Mesenchymal stem cell (in vitro differentiated cells and primary cell): ENCODE data around the gene ZNF366.

ENCODE experiments used
- DNase-seq: peaks from one replicate; pipeline ENCODE4 v3.0.0-alpha.2; 2013
- H2AFZ ChIP-seq: one replicate; pipeline ENCODE4 v1.6.1; 2013; ENCODE audit warnings: low read depth, mild to moderate bottlenecking, control low read depth, inconsistent platforms, low read length, moderate library complexity
- H2AK5ac ChIP-seq: 2 replicates; pipeline ENCODE4 v1.6.1; 2013; ENCODE audit warnings: low read length, moderate library complexity, mild to moderate bottlenecking, inconsistent platforms; ENCODE audit not compliant: severe bottlenecking
- H2BK120ac ChIP-seq: one replicate; pipeline ENCODE4 v1.6.1; 2013; ENCODE audit warnings: low read depth, mild to moderate bottlenecking, inconsistent platforms, low read length, moderate library complexity
- H2BK12ac ChIP-seq, 2 experiments: one replicate each; pipeline ENCODE4 v1.6.1; 2013; ENCODE audit warnings: inconsistent platforms in 2 of 2, low read length in 2 of 2, mild to moderate bottlenecking in 2 of 2, moderate library complexity in 2 of 2, control low read depth in 1 of 2
- H2BK15ac ChIP-seq: one replicate; pipeline ENCODE4 v1.6.1; 2013; ENCODE audit warnings: mild to moderate bottlenecking, low read depth, inconsistent platforms; ENCODE audit not compliant: poor library complexity, severe bottlenecking
- H2BK5ac ChIP-seq: 2 replicates; pipeline ENCODE4 v1.6.1; 2013; ENCODE audit warnings: low read depth, mild to moderate bottlenecking, low read length, control low read depth, inconsistent platforms; ENCODE audit not compliant: poor library complexity, severe bottlenecking
- H3K14ac ChIP-seq, 2 experiments: one replicate each; pipeline ENCODE4 v1.6.1; 2013; ENCODE audit warnings: inconsistent platforms in 2 of 2, low read length in 2 of 2, control low read depth in 1 of 2, mild to moderate bottlenecking in 1 of 2, moderate library complexity in 1 of 2
- H3K18ac ChIP-seq, 2 experiments: one replicate each; pipeline ENCODE4 v1.6.1; 2013; ENCODE audit warnings: inconsistent platforms in 2 of 2, low read length in 2 of 2, control low read depth in 1 of 2, low read depth in 1 of 2, mild to moderate bottlenecking in 1 of 2
- H3K23ac ChIP-seq, 2 experiments: one replicate each; pipeline ENCODE4 v1.6.1; 2013; ENCODE audit warnings: inconsistent platforms in 2 of 2, low read length in 2 of 2, mild to moderate bottlenecking in 2 of 2, moderate library complexity in 2 of 2, control low read depth in 1 of 2
- H3K27ac ChIP-seq: 2 replicates; pipeline ENCODE4 v1.5.1; 2013; ENCODE audit warnings: mild to moderate bottlenecking, moderate library complexity, low read length, control low read depth, inconsistent platforms; ENCODE audit not compliant: poor library complexity, severe bottlenecking
- H3K27me3 ChIP-seq, 2 experiments: 2 replicates each; pipeline versions ENCODE4 v1.6.1 to v1.7.0; 2013; ENCODE audit warnings: low read length in 2 of 2, mild to moderate bottlenecking in 2 of 2, moderate library complexity in 2 of 2, control low read depth in 1 of 2, inconsistent platforms in 1 of 2; ENCODE audit not compliant: control insufficient read depth in 1 of 2, insufficient read depth in 1 of 2
- H3K36me3 ChIP-seq, 2 experiments: 2 replicates each; pipeline versions ENCODE4 v1.6.1 to v1.7.0; 2013; ENCODE audit warnings: low read length in 2 of 2, control low read depth in 1 of 2, inconsistent platforms in 1 of 2, low read depth in 1 of 2, mild to moderate bottlenecking in 1 of 2; ENCODE audit not compliant: insufficient read depth in 2 of 2, control insufficient read depth in 1 of 2
- H3K4ac ChIP-seq, 2 experiments: one replicate each; pipeline ENCODE4 v1.6.1; 2013; ENCODE audit warnings: inconsistent platforms in 2 of 2, low read length in 2 of 2, mild to moderate bottlenecking in 2 of 2, moderate library complexity in 2 of 2, control low read depth in 1 of 2, low read depth in 1 of 2
- H3K4me1 ChIP-seq: 2 replicates; pipeline ENCODE4 v1.6.1; 2013; ENCODE audit warnings: low read depth, low read length, control low read depth; ENCODE audit not compliant: control insufficient read depth, insufficient read depth
- H3K4me2 ChIP-seq: 2 replicates; pipeline ENCODE4 v1.6.1; 2013; ENCODE audit warnings: low read length, mild to moderate bottlenecking, inconsistent platforms; ENCODE audit not compliant: poor library complexity, severe bottlenecking
- H3K4me3 ChIP-seq, 2 experiments: 2 replicates each; pipeline versions ENCODE4 v1.5.1 to v1.7.0; 2013; ENCODE audit warnings: low read length in 2 of 2, mild to moderate bottlenecking in 2 of 2, control low read depth in 1 of 2, low read depth in 1 of 2; ENCODE audit not compliant: insufficient read depth in 1 of 2
- H3K79me1 ChIP-seq: replicated peaks from 2 replicates; pipeline ENCODE4 v1.6.1; 2013; ENCODE audit warnings: mild to moderate bottlenecking, control low read depth, low read length, inconsistent platforms; ENCODE audit not compliant: poor library complexity, severe bottlenecking
- H3K9ac ChIP-seq: 2 replicates; pipeline ENCODE4 v1.7.0; 2013; ENCODE audit warnings: mild to moderate bottlenecking, low read length, moderate library complexity
- H3K9me3 ChIP-seq: 2 replicates; pipeline ENCODE4 v1.7.0; 2013; ENCODE audit warnings: mild to moderate bottlenecking, low read length; ENCODE audit not compliant: control insufficient read depth
- H4K8ac ChIP-seq: one replicate; pipeline ENCODE4 v1.6.1; 2013; ENCODE audit warnings: inconsistent platforms, mild to moderate bottlenecking, low read length, moderate library complexity
- H4K91ac ChIP-seq: one replicate; pipeline ENCODE4 v1.6.1; 2013; ENCODE audit warnings: mild to moderate bottlenecking, low read length, inconsistent platforms
- WGBS: methylation state at CpG from one replicate; pipeline ENCODE4 v1.1.7; 2013; ENCODE audit warnings: mixed read lengths; 5-methylcytosine and 5-hydroxymethylcytosine counted together

Gene ZNF366

GRCh38 chr5:72505539-72506157 is 1.6 kb downstream of the ZNF366 start:
- Histone ChIP-seq H2BK12ac (no peak overlapping the region), H3K4me2 (no peak overlapping the region)
- 99% methylated on average over 7 of the region's 7 CpGs for WGBS

DNA sequence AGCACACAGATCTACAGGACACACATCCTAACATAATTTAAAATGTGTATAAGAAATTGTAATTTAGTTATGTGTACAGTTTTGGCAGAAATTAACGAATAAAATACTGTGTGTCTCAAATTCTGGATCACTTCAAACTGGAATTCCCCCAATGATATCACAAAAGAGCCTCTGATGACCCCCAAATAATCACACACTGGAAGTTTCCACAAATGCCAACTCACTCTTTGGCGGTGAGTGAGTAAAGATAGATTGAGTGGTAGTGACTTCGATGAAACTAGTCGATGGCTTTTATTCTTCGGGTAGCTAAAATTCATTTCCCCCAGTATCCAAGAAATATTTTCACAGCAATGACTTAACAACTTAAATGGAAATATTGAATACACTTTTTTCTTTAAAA is 2.2 kb downstream of the ZNF366 start:
- no CpG with 5 or more reads among the region's 5 CpGs for WGBS
- H3K23ac ChIP-seq = no peak overlapping the region

More at GRCh38 chr5:72505539-72506157, 1.6 kb downstream of the ZNF366 start:
- H3K18ac ChIP-seq = no peak overlapping the region
- no peak overlapping the region for H2AK5ac ChIP-seq
- no peak overlapping the region for H3K27ac ChIP-seq
- H3K23ac ChIP-seq = no peak overlapping the region
- no peak overlapping the region for H3K4ac ChIP-seq
- H3K27me3 ChIP-seq = no peaks in the 10 kb centered on the region
- no peak overlapping the region for H2BK15ac ChIP-seq
- H3K9ac ChIP-seq = no peak overlapping the region
- no peak for DNase-seq
- H3K9me3 ChIP-seq = no peaks in the 10 kb centered on the region
- no peaks in the 10 kb centered on the region for H3K36me3 ChIP-seq
- no peak overlapping the region for H4K91ac ChIP-seq
- H3K14ac ChIP-seq = no peak overlapping the region
- H3K4me1 ChIP-seq = peaks cover 3% of the 10 kb centered on the region
- no peak overlapping the region for H2BK5ac ChIP-seq
- H2AFZ ChIP-seq = no peak overlapping the region
- no peak overlapping the region for H2BK120ac ChIP-seq
- H4K8ac ChIP-seq = no peak overlapping the region
- no peak overlapping the region for H3K4me3 ChIP-seq
- no peaks in the 10 kb centered on the region for H3K79me1 ChIP-seq

GRCh38 chr5:72503888-72504491 is 3.2 kb downstream of the ZNF366 start:
- Histone ChIP-seq H3K18ac (peak overlapping the region; percentile 78 to 97), H3K4me1 (peaks cover 3% of the 10 kb centered on the region), H3K14ac (peak overlapping the region in 1 of 2 experiments; percentile 89), H3K9me3 (no peaks in the 10 kb centered on the region), H3K4me3 (peak overlapping the region in 1 of 2 experiments; percentile 10), H4K91ac (peak overlapping the region; percentile 98), H2BK5ac (no peak overlapping the region), H3K27ac (no peak overlapping the region), H3K23ac (no peak overlapping the region), H3K4ac (peak overlapping the region in 1 of 2 experiments; percentile 81), H2AK5ac (no peak overlapping the region), H4K8ac (peak overlapping the region; percentile 94), H2BK120ac (no peak overlapping the region), H3K4me2 (no peak overlapping the region), H2BK15ac (no peak overlapping the region), H3K9ac (peak overlapping the region; percentile 54), H3K27me3 (no peaks in the 10 kb centered on the region), H3K36me3 (no peaks in the 10 kb centered on the region), H2AFZ (peak overlapping the region; percentile 64), H3K79me1 (no peaks in the 10 kb centered on the region), H2BK12ac (peak overlapping the region; percentile 79 to 81)
- WGBS = 88% methylated on average over 12 of the region's 14 CpGs
- DNase-seq = peak; percentile 58

More for the DNA sequence above, 2.2 kb downstream of the ZNF366 start:
- no peak overlapping the region for H2AFZ ChIP-seq
- peak overlapping the region; percentile 54 for H3K9ac ChIP-seq
- no peak overlapping the region for H3K4ac ChIP-seq
- no peaks in the 10 kb centered on the region for H3K79me1 ChIP-seq
- H4K91ac ChIP-seq = no peak overlapping the region
- H2BK12ac ChIP-seq = no peak overlapping the region
- H4K8ac ChIP-seq = no peak overlapping the region
- H3K18ac ChIP-seq = no peak overlapping the region
- no peak overlapping the region for H3K14ac ChIP-seq
- H3K36me3 ChIP-seq = no peaks in the 10 kb centered on the region
- H3K4me1 ChIP-seq = peaks cover 3% of the 10 kb centered on the region
- no peak overlapping the region for H2AK5ac ChIP-seq
- no peaks in the 10 kb centered on the region for H3K9me3 ChIP-seq
- DNase-seq = no peak
- no peak overlapping the region for H2BK15ac ChIP-seq
- no peak overlapping the region for H2BK5ac ChIP-seq
- H2BK120ac ChIP-seq = no peak overlapping the region
- H3K4me2 ChIP-seq = no peak overlapping the region
- H3K27ac ChIP-seq = no peak overlapping the region
- no peak overlapping the region for H3K4me3 ChIP-seq
- H3K27me3 ChIP-seq = no peaks in the 10 kb centered on the region

- Histone ChIP-seq H2AFZ (no peak overlapping the region), H3K27ac (no peak overlapping the region), H3K36me3 (no peaks in the 10 kb centered on the region), H4K8ac (no peak overlapping the region), H3K9me3 (no peaks in the 10 kb centered on the region), H3K79me1 (no peaks in the 10 kb centered on the region), H3K27me3 (no peaks in the 10 kb centered on the region), H2BK12ac (no peak overlapping the region), H3K9ac (no peak overlapping the region), H3K4ac (no peak overlapping the region), H3K23ac (no peak overlapping the region), H3K18ac (no peak overlapping the region), H2AK5ac (no peak overlapping the region), H2BK5ac (no peak overlapping the region), H3K4me1 (peaks cover 3% of the 10 kb centered on the region), H3K4me2 (no peak overlapping the region), H4K91ac (no peak overlapping the region), H3K4me3 (no peak overlapping the region), H2BK120ac (no peak overlapping the region), H3K14ac (no peak overlapping the region), H2BK15ac (no peak overlapping the region)
- WGBS = 100% methylated on average over 1 of the region's 3 CpGs
- DNase-seq = no peak
Observed at GRCh38 chr5:72501488-72501887, 5.7 kb downstream of the ZNF366 start.
